PC-3 (cell line): Measurements from ENCODE around the gene MDGA2.

ENCODE experiments used
- CTCF ChIP-seq: fragments of 300-600 bp; sonication (generic); conservative IDR thresholded peaks from 2 replicates; pipeline ENCODE4 v1.5.1; 2017; ENCODE audit warnings: antibody characterized with exemption, low read depth, mild to moderate bottlenecking, low read length
- EZH2 ChIP-seq: fragments of 300-600 bp; sonication (generic); IDR thresholded peaks from one replicate; pipeline ENCODE4 v1.6.1; 2017; ENCODE audit warnings: antibody characterized with exemption, mild to moderate bottlenecking, low read length; ENCODE audit not compliant: unreplicated experiment

DNA sequence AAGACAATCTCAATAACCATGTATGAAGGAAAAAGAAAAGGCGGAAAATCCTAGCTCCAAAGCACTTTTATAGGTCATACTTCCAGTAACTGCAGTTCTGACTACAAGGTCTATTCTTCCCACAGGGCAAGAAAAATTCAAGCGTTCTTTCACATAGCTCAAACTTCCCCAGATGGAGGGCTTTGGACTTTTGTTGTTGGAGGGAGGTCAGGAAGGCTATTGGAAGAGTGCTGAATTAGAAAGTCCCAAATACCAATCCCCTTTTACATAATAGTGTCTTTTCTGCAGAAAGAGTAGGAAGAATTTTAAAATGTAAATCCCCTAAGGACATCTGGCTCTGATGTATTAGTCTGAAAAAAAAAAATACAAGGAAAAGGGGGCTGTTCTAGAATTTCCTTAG lies 309.4 kb downstream of the MDGA2 start:
- TF ChIP-seq CTCF (no peak), EZH2 (no peak)
